Measurements from ENCODE around the gene KCNJ14.

The KCNJ14 gene

DNA sequence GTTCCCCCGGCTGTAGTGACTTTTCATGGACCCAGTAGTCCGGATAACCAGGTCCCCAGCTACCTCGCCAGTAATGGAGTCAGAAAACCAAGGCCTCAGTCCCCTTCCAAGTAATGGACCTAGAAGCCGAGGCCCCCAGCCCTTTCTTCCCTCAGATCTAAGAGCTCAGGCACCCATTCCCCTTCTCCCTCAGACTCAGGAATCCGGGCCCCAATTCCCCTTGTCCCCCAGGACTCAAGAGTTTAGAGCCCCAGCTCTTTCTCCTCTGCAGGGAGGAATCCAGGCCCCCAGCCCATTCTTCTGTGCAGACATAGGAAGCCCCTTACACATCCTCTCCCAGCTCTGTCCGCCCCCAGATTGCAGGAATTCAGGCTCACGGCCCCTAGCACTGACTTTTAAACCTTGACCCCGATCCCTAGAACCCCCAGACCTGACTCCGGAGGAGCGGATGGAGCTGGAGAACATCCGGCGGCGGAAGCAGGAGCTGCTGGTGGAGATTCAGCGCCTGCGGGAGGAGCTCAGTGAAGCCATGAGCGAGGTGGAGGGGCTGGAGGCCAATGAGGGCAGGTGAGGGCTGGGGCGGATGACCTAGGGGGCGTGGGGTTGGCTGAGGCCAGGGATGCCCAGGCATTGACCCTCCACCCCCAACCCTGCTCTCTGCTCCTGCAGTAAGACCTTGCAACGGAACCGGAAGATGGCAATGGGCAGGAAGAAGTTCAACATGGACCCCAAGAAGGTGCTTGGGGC, 14.7 kb downstream of the KCNJ14 start:
- no peak for DNase-seq (ENCODE audit: extremely low read depth in 1 of 2, low read depth in 1 of 2)

DNA sequence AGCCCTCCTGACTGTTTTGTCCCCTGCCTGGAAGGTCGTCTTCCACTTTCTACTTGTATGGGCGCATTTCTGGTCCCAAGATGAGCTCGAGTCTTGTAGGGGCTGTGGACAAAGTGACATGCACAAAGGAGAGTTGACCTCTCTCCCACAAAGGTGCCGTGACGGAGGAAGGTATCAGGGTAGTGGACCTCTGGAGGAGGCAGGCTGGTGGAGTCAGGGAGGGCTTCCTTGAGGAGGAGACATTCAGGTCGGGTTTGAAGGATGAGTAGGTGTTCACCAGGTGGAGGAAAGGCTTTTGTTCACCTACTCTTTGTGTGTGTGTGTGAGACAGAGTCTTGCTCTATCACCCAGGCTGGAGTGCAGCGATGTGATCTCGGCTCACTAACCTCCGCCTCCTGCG, 15.5 kb downstream of the KCNJ14 start:
- no peak for DNase-seq (ENCODE audit: extremely low read depth in 1 of 2, low read depth in 1 of 2)

DNA sequence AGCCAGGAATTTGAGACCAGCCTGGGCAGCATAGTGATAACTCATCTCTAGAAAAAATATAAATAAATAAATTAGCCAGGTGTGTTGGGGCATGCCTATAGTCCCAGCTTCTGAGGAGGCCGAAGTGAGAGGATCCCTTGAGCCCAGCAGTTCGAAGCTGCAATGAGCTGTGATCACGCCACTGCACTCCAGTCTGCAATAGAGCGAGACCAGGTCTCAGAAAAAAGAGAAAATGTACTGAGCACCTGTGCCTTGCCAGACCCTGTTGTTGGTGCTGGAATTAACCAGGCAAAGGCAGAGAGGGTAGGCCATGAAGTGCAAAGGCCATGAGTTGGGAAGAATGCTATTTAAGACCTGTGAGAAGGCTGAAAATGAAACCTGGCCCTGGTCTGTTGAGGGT, 16.5 kb downstream of the KCNJ14 start:
- no peak for DNase-seq (ENCODE audit: extremely low read depth in 1 of 2, low read depth in 1 of 2)

DNA sequence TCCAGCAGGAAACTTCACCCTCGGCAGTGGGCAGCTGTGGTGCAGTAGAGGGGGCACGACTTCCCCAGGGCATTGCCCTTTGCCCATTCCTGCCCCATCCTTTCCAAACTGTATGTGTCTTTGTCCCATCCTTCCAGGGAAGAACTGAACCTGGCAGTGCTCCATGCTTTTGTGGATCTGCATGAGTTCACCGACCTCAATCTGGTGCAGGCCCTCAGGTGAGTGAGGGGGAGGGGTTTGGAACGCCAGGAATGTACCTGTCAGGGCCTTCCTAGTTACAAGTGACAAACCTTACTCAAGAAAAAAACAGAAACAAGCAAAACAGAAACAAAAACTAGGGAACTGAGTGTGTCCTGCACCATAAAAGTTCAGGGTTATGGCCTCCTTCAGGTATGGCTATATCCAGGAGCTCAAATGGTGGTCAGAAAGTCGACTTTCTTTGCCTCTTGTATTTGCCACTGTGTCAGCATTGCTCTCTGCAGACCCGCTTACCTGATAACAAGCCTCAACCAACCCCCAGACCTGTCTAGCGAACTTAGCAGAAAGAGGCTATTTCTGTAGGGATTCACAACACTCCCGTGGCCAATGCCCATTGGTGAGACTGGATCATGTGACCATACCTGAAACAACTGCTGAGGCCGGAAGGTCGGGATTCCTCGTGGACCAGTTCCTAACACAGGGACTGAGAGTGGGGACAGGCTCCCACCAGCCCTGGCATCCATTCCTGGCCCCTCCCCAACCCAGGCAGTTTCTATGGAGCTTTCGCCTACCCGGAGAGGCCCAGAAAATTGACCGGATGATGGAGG, 18.0 kb downstream of the KCNJ14 start:
- DNase-seq (ENCODE audit: extremely low read depth in 1 of 2, low read depth in 1 of 2): no peak

DNA sequence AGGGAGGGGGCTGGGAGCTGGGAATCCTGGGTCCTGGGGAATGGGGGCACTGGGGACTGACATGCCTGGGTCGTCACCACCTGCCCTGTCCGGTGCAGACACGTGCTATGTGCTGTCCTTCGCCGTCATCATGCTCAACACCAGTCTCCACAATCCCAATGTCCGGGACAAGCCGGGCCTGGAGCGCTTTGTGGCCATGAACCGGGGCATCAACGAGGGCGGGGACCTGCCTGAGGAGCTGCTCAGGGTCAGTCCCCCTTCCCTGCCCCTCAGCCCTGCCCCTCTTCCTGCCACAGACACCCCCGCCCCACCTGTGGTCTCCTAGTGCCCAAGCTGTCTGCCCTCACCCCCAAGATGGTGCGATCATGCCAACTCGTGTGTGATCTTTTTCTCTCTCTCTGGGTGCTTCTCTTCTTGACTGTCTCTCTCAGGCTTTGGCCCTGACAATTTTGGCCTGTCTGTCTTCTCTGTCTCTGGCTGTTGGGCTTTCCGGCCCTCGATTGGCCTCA, 18.8 kb downstream of the KCNJ14 start:
- no peak for DNase-seq (ENCODE audit: extremely low read depth in 1 of 2, low read depth in 1 of 2)

DNA sequence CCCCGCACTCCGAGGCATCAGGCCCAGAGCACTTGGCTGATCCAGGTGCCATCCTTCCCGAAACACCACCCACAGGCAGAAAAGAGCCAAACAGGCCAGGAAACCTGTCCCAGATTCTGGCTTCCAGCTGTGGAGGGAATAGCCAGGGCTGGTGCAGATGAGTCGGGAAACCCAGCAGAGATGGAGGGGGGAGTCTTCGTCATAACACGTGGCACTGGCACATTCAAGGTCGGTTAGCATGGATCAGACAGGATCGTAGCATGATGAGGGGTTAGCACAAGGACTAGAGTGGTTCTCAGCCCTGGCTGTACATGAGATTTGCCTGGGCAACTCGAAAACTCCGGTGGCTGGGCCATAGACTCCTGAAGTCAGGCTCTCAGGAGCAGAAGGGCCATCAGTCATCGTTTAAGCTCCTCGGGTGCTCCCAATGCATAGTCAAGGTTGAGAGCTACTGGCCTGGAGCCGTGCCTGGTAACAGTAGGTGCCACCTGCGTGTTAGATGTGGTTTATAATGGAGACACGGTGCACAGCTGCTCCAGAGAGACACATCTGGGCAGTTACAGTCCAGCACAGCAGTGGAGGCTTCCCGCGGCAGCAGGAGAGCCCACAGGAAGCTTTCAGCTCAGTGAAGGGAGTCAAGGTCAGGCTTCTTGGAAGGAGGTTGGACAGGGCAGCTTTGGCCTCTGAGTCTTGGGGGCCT, 20.1 kb downstream of the KCNJ14 start:
- DNase-seq (ENCODE audit: extremely low read depth in 1 of 2, low read depth in 1 of 2): no peak

DNA sequence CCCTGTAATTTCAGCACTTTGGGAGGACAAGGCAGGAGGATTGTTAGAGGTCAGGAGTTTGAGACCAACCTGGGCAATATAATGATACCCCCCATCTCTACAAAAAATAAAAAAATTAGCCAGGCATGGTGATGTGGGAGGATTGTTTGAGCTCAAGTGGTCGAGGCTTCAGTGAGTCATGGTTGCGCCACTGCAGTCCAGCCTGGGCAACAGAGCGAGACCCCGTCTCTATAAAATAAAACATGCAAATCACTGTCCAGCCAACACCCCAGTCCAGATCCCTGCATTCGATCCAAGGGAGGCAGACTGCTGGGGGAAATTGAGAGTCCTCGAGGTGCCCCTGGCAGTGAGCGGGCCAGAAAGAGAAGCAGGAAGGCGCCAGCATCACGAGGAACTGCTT, 20.8 kb downstream of the KCNJ14 start:
- DNase-seq (ENCODE audit: extremely low read depth in 1 of 2, low read depth in 1 of 2): no peak

DNA sequence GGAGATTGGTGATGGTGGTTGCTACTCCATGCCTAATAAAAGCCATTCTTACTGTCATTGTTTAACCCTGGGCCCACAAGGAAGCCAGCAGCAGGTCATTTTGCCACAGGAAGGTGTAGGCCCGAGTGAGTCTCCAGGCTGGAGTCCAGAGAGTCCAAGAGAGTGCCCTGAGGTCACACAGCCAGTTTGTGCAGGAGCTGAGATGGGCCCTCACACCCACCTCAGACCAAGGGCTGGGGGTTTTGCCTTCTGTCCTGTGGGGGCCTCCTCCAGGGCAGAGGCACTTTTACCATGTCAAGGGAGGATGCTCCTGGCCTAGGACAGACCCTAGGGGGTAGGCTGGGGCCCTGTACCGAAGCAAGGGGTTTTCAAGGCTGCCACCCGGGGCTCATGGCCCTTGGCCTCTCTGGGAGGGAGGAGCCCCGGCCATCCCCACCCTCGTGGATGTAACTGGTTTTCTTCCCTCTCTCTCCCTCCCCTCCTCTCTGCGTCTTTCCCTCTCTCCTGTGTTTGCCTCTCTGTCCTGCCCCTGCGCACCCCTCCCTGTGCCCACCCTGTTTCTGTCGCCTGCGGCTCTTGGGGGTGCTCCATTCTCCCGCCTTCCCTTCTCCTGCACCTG, 21.8 kb downstream of the KCNJ14 start:
- DNase-seq (ENCODE audit: extremely low read depth in 1 of 2, low read depth in 1 of 2): no peak

DNA sequence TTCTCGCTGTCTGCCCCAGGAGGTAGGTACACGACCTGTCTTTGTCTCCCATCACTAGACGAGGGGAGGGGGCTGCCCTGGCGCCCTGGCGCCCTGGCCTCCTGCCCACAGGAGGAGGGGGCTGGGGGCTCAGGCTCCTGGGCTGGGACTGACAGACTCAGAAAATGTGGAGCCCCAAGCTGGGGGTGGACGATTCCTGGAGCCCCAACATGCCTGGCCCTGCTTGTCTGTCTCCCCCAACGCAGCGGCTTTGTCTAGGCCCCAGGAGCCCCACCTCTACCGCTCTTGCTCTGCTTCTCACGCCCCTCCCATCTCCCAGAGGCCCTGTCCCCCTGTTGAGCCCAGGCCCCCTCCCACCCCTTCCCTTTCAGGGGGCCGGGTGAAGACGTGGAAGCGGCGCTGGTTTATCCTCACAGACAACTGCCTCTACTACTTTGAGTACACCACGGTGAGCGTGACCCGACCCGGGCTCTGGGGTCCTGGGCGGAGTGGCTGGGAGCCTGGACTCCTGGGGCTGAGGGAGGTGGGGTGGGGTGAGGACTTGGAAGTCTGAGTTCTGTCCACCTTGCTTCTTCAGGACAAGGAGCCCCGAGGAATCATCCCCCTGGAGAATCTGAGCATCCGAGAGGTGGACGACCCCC, 22.4 kb downstream of the KCNJ14 start:
- DNase-seq (ENCODE audit: extremely low read depth in 1 of 2, low read depth in 1 of 2): no peak

DNA sequence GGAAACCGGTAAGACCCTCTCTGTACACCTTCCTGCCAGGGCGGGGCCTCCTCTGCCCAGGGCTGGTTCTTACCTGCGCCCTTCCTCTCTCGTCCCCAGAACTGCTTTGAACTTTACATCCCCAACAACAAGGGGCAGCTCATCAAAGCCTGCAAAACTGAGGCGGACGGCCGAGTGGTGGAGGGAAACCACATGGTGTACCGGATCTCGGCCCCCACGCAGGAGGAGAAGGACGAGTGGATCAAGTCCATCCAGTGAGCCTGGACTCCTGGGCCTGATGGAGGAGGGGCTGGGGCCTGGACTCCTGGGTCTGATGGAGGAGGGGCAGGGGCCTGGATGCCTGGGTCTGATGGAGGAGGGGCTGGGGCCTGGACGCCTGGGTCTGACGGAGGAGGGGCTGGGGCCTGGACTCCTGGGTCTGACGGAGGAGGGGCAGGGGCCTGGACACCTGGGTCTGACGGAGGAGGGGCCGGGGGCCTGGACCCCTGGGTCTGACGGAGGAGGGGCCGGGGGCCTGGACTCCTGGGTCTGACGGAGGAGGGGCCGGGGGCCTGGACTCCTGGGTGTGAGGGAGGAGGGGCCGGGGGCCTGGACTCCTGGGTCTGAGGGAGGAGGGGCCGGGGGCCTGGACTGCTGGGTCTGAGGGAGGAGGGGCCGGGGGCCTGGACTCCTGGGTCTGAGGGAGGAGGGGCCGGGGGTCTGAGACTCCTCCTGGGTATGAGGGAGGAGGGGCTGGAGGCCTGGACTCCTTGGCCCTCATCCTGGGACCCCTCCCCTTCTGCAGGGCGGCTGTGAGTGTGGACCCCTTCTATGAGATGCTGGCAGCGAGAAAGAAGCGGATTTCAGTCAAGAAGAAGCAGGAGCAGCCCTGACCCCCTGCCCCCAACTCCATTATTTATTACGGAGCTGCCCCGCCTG, 23.2 kb downstream of the KCNJ14 start:
- no peak for DNase-seq (ENCODE audit: extremely low read depth in 1 of 2, low read depth in 1 of 2)

DNA sequence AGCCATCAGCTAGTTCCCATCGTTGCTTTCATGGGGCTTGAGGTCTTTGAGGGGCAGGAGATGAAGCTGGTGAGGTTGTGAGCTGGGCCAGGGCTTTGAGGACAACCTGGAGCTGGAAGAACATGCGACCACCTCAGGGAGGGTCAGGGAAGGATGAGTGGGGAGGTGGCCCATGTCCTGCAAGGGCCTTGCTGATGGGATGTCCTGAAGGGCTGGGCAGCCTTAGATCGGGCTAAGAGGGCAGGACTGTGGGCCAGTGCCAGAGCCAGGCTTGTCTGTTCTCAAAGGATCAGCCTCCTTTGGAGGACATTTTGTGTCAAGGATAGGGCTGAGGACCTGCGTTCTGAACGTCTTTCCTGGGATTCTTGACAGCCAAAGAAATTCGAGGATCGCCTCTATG, 24.3 kb downstream of the KCNJ14 start:
- DNase-seq (ENCODE audit: extremely low read depth in 1 of 2, low read depth in 1 of 2): no peak

DNA sequence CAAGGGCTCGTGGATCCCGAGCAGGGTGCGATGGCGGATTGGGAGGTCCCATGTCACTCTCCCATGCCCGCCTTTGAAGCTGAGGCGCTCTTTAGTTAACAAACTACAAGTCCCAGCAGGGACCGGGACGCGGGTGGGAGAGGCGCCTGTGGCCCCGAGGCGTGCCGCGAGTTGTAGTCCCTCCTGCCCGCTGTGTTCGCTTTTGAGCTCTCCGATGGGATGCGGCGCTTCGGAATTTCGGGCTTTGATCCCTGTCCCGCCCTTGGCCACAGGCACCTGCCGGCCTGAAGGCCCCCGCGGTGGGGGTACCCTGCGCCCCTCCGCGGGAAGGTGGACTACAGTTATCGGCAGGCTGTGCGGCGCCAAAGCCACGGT, 24.8 kb downstream of the KCNJ14 start:
- DNase-seq (ENCODE audit: extremely low read depth in 1 of 2, low read depth in 1 of 2): no peak

DNA sequence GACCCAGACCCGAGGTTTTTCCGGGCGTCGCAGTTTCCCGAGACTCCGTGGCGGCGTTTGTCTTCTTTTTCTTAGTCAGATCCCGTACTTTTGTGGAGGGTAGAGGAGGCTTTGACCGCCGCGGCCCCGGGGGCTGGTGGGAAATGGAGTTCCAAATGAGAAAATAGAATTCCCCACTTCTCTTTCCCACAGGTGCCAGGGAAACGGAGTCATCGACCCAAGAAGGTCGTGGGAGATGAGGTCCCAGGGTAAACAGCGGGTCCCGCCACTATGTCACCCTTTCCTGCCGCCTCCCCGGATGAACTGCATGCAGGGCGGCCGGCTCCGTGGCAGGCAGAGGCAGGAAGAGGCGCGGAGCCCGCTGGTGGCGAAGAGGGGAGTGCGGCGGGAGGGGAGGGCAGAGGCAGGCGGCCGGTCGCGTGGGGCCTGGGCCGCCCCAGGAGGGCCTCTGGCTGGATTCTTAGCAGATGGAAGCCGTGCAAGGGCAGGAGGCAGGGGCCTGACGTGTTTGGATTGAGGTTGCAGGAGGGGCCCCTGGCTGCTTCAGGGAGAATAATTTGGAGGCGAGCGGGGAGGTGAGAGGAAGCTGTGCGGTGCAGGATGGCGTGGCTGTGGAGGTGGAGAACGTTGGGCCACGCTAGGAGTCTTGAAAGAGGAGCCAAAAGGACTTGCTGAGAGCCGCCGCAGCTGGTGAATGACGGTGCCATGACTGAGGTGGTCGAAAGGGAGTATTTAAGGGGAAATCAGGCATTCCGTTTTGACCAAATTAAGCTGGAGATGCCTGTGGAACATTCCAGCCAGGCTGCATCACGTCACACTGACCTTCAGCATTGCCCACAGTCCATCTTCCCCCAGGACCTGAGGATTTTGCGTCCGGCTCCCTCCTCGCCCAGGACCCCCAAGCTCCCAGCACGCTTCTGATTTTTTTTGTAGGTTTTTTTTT, 25.5 kb downstream of the KCNJ14 start:
- DNase-seq (ENCODE audit: extremely low read depth in 1 of 2, low read depth in 1 of 2): no peak

DNA sequence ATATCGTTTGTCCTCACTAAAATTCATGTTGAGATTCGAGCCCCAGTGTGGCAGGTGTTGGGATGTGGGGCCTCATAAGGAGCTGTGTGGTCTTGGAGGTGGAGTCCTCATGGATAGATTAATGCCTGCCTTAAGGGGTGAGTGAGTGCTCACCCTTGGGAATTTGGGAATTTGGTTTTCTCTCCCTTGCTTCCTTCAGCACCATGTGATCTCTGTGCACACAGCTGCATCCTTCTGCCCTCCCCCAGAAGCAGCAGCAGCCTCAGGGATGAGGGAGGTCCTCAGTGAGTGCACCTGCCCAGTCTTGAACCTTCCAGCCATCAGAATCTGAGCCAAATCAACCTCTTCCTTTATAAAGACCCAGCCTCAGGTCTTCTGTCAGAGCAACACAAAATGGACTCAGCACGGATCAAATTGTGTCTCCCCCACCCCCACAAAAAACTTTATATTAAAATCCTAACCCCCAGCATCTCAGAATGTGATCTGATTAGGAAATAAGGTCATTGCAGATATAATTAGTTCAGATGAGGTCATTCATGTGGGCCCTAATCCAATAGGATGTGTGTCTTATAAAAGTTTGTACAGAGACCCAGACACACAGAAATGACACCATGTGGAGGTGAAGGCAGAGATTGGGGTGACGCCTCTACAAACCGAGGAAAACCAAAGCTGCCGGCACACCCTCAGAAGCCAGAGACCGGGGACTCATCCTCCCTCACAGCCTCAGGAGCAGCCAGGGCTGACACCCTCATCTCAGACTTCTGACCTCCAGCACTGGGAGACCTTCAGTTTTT, 26.7 kb downstream of the KCNJ14 start:
- DNase-seq (ENCODE audit: extremely low read depth in 1 of 2, low read depth in 1 of 2): no peak

DNA sequence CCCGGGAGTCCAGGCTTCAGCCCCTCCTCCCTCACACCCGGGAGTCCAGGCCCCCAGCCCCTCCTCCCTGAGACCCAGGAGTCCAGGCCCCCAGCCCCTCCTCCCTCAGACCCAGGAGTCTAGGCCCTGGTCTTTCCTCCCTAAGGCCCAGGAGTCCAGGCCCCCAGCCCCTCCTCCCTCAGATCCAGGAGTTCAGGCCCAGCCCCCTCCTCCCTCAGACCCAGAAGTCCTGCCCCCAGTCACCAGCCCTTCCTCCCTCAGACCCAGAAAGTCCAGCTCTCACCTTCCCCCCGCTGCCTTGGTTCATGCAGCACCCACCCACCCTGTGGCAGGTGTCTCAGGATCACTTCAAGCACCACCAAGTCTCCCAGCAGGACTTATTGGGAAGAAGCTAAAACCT, 27.9 kb downstream of the KCNJ14 start:
- no peak for DNase-seq (ENCODE audit: extremely low read depth in 1 of 2, low read depth in 1 of 2)

DNA sequence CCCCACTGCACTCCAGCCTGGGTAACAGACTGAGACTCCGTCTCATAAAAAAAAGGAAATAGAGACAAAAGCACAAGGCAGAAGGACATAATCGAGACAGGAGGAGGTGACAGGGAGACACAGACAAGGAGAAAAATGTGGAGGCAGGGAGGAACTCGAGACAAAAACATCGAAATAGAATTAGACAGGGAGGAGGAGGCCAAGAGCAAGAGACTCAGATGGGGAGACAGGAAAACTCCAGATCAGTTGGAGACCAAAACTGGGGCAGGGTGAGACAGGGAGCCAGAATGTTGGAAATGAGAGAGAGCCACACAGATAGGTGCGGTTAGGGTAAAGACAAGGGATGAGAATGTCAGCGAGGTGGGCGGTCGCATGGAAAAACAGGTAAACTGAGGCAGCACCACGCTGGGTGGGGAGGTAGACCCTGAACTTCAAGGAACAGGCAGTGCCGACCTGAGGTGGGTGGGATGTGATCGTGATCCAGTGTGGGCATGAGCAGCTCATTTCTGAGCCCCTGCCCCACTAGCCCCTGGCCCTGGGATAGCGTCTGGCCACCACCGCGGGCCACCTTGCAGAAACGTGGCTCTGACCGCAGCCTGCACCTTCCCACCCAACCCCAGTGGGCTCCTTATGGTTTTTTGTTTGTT, 29.0 kb downstream of the KCNJ14 start:
- DNase-seq (ENCODE audit: extremely low read depth in 1 of 2, low read depth in 1 of 2): no peak

DNA sequence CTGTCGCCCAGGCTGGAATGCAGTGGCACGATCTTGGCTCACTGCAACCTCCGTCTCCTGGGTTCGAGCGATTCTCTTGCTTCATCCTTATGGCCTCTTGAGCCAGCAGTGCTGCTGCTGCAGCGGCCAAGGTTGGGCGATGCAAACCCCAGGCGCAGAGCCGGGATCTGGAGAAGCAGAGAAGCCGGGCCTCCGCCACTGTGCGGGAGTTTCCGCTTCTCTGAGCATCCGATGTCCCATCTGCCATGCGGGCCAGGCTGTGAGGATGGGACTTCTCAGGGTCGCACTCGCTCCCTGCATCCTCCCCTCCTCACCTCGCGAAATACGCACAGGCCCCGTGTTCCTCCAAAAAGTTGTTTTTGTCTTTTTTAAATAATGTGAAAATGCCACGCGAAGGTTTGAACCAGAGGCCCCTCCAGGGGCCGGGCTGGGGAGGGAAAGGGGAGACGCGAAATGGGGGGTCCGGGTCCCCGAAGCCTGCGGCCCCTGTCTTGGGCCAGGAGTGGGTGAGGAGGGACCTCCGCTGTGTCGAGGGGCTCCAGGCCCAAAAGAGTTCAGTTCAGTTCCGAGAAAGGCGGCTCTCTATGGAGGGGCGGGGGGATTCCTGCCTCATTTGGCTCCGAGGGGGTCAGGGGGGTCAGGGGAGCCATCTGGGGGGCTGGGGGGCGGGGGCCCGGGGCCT, 29.7 kb downstream of the KCNJ14 start:
- DNase-seq (ENCODE audit: extremely low read depth in 1 of 2, low read depth in 1 of 2): no peak
